GM12873 (cell line): ENCODE measurements around the gene PNN.

ENCODE experiments used
- TF ChIP-seq, protein P1 (sequence below): IDR thresholded peaks from 2 replicates; pipeline ENCODE4 v1.5.1; 2012; ENCODE audit warnings: low read depth, mild to moderate bottlenecking, moderate library complexity, low read length, control low read depth; ENCODE audit not compliant: insufficient read depth; ENCODE audit errors: missing control alignments

Gene PNN

DNA sequence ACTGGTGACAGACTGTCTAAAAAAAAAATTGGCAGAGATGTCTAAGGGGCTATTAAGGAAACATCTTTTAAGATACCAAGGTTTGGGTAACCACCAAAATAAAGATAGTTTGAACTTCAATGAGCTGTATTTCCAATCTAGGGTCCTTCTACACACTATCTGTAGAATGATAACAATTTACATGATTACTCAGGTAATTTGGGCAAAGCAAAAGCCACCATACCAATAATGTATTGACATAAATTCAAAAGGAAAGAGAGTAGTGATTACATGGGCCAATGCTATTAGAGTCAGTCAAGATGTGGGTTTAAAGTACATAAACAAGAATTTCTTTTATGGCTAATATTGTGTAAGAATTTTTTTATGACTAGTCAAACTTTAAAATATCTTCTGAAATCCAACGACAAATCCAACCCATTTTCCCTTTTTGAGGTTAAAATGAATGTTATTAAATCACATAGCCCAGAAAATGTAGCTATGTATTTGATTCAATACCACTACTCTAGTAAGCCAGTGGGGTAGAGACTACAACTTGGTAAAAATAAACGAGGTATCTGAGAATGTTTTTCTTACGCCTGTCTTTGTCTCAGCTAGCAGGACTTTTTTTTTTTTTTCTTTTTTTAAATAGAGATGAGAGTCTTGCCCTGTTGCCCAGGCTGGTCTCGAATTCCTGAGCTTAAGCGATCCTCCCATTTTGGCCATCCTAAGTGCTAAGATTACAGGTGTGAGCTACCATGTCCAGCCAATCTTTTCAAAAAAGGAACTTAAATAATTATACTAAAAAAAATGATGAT is 10.4 kb downstream of the PNN start:
- TF ChIP-seq, protein P1, sequence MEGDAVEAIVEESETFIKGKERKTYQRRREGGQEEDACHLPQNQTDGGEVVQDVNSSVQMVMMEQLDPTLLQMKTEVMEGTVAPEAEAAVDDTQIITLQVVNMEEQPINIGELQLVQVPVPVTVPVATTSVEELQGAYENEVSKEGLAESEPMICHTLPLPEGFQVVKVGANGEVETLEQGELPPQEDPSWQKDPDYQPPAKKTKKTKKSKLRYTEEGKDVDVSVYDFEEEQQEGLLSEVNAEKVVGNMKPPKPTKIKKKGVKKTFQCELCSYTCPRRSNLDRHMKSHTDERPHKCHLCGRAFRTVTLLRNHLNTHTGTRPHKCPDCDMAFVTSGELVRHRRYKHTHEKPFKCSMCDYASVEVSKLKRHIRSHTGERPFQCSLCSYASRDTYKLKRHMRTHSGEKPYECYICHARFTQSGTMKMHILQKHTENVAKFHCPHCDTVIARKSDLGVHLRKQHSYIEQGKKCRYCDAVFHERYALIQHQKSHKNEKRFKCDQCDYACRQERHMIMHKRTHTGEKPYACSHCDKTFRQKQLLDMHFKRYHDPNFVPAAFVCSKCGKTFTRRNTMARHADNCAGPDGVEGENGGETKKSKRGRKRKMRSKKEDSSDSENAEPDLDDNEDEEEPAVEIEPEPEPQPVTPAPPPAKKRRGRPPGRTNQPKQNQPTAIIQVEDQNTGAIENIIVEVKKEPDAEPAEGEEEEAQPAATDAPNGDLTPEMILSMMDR = no peak

DNA sequence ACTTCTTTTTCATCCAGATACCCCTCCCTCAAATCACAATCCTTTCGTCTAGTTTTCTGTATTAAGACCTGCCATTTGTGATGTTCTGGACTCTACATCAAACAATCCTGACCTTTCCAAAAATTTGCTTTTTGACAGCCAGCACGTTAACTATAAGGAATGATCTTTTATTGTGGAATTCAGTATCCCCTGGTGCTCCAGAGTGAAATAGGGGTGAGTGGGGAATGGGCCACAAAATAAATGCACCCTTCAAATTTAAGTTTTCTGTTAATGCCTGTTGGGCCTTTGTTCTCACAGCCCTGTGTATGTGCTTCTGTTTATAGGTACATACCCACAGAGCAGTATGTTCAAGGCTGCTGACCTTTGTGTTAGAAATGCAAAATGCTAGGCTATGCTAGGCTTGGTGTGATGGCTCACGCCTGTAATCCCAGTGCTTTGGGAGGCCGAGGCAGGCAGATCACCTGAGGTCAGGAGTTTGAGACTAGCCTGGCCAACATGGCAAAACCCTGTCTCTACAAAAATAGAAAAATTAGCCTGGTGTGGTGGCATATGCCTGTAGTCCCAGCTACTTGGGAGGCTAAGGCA is 12.0 kb downstream of the PNN start:
- TF ChIP-seq, protein P1 = no peak

DNA sequence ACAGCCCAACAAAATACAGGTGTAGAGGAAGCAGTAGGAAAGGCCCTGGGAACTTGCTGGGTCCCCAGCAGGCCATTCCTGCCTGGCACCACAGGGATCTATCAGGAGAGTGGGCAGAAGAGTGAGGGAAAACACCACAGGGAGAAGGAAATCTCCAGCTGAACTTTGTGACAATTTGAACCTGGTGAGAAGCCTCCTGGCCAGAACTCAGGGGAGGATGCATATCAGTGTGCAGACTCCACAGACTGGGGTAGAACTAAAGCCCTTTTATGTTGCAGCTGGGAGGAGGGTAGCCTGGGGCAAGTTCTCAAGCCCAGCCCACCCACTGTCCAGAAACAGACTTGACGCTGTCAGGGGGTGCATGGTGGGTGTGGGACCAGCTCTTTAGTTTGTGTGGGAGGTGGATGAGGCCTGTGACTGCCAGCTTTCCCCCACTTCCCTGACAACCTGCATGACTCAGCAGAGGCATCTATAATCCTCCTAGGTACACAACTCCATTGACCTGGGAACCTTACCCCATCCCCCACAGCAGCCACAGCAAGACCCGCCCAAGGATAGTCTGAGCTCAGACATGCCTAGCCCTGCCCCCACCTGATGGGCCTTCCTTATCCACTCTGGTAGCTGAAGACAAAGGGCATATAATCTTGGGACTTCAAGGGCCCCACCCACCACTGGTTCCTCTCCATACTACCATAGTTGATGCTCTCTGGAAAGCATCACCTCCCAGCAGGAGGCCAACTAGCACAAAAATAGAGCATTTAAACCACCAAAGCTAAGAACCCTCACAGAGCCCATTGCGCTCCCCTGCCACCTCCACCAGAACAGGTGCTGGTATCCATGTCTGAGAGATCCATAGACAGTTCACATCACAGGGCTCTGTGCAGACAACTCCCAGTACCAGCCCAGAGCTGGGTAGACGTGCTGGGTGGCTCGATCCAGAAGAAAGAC is 28.9 kb downstream of the PNN start:
- TF ChIP-seq, protein P1 = no peak

DNA sequence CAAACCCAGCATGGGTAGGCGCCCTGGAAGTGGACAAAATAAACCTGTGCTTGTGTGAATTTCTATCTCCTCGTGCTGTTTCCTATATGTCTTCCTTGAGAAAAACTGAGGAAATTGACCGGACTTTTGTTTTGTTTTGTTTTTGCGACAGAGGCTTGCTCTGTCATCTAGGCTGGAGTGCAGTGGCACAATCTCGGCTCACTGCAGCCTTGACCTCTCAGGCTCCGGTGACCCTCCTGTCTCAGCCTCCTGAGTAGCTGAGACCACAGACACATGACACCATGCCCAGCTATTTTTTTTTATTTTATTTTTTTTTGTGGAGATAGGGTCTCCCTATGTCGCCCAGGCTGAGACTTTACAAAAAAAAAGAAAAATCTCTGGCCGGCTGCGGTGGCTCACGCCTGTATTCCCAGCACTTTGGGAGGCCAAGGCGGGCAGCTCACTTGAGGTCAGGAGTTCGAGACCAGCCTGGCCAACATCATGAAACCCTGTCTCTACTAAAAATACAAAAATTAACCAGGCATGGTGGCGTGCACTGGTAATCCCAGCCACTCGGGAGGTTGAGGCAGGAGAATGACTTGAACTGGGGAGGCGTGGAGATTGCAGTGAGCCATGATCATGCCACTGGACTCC is 36.2 kb downstream of the PNN start:
- TF ChIP-seq, protein P1 = no peak

DNA sequence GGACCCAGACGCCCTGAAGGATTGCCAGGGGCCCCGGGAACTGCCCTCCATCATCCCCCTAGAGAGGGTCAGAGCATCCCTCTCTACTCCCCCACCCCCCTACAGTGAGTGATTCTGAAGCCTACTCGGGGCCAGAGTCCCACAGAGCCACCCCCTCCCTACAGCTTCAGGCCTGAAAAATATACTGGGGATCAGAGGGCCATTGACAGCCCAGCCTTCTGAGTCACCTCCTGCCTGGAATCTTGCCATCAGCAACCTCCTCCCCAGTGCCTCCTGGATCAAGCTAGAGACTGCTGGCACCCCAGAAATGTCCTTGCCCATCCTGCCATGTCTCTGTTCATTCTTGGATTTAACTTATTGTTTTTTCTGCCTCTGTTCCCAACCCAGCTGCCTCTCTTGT is 37.0 kb downstream of the PNN start:
- TF ChIP-seq, protein P1 = no peak

DNA sequence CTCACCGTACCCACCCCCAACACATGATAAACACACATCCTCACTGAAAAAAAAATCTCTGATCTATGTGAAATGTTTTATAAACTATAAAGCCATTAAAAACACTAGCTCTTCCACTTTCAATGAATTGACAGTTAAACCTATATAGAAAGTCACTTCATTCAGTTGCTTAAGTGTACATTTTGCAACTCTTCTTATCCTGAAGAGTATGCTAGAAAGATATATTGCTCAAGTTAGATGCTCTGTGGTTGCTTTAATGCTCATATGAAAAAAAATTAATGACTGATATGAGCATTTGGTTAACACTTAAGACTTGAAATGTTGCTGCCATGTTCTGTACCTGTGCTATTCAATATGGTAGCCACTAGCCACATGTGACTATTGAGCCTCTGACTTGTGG is 37.6 kb downstream of the PNN start:
- TF ChIP-seq, protein P1 = no peak

DNA sequence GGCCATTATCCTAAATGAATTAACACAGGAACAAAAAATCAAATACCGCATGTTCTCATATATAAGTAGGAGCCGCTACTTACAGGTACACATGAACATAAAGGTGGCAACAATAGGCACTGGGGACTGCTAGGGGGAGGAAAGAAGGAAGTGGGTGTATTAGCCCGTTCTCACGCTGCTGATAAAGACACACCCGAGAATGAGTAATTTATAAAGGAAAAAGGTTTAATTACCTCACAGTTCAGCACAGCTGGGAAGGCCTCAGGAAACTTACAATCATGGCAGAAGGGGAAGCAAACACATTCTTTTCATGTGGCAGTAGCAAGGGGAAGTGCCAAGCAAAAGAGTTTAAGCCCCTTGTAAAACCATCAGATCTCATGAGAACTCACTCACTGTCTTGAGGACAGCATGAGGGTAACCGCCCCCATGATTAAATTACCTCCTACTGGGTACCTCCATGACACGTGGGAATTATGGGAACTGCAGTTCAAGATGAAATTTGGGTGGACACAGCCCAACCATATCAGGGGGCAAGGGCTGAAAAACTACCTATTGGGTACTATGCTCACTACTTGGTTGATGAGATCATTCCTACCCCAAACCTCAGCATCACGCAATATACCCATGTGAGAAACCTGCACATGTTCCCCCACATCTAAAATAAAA is 42.3 kb downstream of the PNN start:
- TF ChIP-seq, protein P1 = no peak
